ENCODE data around the gene MLNR.

Gene MLNR, protein sequence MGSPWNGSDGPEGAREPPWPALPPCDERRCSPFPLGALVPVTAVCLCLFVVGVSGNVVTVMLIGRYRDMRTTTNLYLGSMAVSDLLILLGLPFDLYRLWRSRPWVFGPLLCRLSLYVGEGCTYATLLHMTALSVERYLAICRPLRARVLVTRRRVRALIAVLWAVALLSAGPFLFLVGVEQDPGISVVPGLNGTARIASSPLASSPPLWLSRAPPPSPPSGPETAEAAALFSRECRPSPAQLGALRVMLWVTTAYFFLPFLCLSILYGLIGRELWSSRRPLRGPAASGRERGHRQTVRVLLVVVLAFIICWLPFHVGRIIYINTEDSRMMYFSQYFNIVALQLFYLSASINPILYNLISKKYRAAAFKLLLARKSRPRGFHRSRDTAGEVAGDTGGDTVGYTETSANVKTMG

DNA sequence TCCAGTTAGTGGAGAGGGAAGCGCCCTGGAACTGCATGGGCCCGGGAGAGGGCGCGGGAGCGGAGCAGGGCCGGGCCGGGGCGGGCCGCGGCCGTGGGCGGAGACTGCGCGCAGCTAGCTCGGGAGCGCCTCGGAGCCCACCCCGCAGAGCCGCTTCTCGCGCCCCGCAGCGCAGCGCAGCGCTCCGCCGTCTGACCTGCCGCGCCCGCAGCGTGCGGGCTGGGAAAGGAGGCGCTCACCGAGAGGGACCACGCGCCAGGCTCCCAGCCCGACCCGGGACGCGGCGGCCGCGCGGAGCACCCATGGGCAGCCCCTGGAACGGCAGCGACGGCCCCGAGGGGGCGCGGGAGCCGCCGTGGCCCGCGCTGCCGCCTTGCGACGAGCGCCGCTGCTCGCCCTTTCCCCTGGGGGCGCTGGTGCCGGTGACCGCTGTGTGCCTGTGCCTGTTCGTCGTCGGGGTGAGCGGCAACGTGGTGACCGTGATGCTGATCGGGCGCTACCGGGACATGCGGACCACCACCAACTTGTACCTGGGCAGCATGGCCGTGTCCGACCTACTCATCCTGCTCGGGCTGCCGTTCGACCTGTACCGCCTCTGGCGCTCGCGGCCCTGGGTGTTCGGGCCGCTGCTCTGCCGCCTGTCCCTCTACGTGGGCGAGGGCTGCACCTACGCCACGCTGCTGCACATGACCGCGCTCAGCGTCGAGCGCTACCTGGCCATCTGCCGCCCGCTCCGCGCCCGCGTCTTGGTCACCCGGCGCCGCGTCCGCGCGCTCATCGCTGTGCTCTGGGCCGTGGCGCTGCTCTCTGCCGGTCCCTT, at the start of gene MLNR:
TSS of gene MLNR (plus strand) at position 303 of the 820 bp plus-strand sequence. CDS start at position 303, 0 bp downstream.
- no peak for DNase-seq (ENCODE audit: low read depth)

DNA sequence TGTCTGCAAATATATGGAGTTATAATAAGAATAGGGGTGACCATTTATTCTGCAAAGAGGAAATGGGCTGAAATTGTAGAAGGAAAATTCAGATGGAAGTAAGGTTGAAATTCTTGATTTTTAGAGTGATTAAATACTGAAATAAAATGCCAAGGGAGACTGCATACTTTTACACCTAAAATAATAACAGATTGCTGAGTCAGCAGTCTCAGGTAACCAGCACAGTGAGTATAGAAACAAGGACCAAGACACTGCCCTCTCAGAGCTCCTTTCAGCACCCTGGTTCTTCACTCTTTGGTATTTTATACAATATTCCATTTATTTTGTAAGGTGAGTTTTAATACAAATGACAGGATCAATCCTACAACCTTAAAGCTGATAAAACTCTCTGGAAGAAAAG, 48.8 kb upstream of the MLNR start:
- no peak for DNase-seq (ENCODE audit: low read depth)

- DNase-seq (ENCODE audit: low read depth): no peak
Observed at GRCh38 chr13:49183672-49184325, 36.3 kb upstream of the MLNR start.

DNA sequence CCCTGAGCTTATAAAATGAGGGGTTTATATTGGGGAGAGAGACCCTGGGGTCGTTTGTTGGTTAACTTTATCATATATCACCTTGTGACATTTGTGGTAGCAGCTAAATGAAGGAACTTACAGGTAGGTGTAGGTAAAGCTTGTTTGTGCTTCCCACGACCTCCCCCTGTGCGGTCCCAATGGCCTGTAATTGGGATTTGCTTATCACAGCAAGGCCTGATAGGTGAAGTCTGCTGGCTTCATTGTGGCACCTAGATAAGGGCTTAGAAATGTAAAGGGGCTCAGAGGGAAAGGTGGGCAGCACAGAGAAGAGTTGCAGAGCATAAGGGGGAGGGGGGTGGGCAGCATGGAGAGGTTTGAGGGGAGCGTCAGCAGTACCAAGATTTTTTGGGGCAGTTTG, 35.5 kb upstream of the MLNR start:
- no peak for DNase-seq (ENCODE audit: low read depth)

DNA sequence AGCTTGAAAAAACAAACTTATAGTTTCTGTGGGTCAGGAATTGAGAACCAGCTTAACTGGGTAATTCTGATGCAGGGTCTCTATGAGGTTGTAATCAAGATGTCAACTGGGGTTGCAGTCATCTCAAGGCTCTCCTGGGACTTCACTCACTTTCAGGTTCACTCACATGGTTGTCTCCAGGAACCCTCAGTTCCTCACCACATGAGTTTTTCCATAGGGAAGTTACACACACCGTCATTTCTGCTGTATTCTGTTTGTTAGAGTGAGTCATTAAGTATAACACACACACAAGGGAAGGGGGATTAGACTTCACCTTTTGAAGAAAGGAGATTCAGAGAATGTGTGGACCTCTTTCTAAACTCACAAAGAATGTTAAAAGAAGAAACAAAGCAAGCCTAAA, 34.9 kb upstream of the MLNR start:
- DNase-seq (ENCODE audit: low read depth): no peak

DNA sequence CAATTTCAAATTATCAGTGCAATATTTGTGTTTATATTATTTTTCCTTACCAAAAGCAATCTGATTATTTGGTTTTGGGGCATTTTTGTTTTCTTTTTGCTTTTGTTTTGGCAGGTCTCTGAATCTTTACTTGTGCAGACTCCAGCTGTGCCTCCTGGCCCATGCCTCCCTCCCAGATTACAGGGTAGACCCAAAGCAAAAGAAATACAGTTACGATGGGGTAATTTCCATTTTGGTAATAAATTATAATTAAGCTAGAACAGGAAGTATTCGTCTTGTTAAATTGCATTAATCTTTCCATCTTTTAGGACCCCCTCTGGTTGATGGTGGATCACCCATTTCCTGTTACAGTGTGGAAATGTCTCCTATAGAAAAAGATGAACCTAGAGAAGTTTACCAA, 29.2 kb upstream of the MLNR start:
- DNase-seq (ENCODE audit: low read depth): no peak

DNA sequence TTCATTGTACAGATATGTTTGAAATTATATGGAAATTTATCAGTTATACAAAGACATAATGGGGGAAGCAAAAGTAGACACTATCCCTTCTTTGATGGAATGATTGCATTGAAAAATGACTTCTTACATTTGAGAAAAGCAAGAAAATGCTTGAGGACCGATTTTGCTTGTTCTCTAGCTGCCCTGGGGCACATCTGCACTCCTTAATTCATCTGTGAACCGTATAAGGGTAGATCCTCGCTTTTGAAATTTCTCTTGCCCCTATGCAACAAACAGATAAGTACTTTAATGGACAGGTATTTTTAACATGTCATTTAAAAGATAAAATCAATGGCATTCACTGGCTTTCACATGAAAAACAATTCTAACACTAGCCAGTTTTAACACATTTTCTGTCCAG, 13.5 kb upstream of the MLNR start:
- no peak for DNase-seq (ENCODE audit: low read depth)

- no peak for DNase-seq (ENCODE audit: low read depth)
Observed at GRCh38 chr13:49208619-49209018, 11.5 kb upstream of the MLNR start.

GRCh38 chr13:49210114-49210513, 10.0 kb upstream of the MLNR start:
- DNase-seq (ENCODE audit: low read depth): no peak

GRCh38 chr13:49210669-49211068, 9.5 kb upstream of the MLNR start:
- no peak for DNase-seq (ENCODE audit: low read depth)

- DNase-seq (ENCODE audit: low read depth): no peak
Observed at GRCh38 chr13:49213539-49213938, 6.6 kb upstream of the MLNR start.

GRCh38 chr13:49213997-49214916, 5.9 kb upstream of the MLNR start:
- no peak for DNase-seq (ENCODE audit: low read depth)

DNA sequence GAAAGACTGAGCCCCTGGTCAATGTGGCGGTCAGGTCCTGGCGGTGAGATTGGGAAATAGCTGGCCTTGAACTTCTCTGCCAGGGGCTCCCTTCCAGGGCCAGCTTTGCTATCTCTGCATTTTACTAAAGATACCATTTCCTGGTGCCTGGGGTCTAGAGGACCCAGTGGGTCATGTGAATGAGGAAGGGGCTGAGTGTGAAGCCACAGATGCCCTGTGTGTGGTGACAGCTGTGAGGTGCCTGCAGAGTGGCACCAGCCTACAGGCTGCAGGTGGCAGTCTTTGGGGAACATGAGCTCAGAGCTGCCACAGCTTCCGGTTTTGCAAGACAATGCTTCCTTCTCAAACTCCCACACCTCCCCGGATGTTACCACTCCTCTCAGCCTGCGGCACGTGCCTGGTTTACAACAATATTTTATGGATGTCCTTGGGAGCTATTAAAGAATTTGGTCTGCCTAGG, 5.2 kb upstream of the MLNR start:
- DNase-seq (ENCODE audit: low read depth): no peak

DNA sequence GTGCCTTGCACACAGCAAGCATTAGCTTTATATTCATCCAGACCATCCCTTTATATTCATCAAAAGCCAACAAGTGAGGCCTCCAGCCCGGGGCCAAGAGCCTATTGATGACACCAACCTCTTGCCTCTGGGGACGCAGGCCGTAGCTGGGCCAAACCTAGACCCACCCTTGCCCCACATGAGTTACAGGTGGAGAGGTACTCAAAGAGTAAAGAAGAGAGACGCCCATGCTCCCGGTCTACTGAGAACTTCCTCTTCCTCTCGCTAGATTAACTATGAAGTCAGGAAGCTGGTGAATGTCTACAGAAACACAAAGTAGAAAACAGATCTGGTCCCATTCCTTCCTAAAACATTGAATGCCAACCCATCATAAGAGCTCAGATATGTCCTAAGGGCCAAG, 3.8 kb upstream of the MLNR start:
- no peak for DNase-seq (ENCODE audit: low read depth)

GRCh38 chr13:49217962-49218492, 2.1 kb upstream of the MLNR start:
- DNase-seq (ENCODE audit: low read depth): no peak

DNA sequence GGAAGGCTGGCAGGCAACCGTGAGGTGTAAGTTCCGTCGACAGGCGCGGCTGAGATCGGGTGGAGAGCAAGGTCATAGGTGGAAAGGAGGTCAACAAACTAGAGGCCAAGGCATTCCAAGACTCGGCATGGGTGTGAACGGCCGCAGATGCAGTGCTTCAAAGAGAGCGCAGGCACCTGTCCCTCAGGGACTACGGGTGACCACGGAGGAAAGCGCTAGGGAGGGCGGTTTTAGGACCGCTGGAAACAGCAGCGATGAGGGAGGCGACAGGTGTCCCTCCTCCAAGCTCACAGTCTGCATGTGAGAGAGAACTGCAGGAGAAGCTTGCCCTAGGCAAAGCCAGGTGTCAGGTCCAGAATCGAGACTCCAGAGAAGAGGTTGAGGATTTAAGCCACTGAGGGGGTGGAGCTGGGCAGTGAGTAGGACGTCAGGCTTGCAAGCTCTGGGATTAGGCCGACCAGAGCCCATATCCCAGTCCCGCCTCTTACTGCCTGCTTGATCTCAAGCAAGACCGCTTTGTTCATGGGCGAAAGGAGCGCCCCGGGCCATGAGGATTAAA, 1.6 kb upstream of the MLNR start:
- DNase-seq (ENCODE audit: low read depth): no peak

GRCh38 chr13:49219647-49220035, 497 bp upstream of the MLNR start:
- DNase-seq (ENCODE audit: low read depth): no peak

- DNase-seq (ENCODE audit: low read depth): no peak
Observed at GRCh38 chr13:49220856-49221589, 885 bp downstream of the MLNR start.

- no peak for DNase-seq (ENCODE audit: low read depth)
Observed at GRCh38 chr13:49221590-49221965, 1.4 kb downstream of the MLNR start.
